GM23338 (cell line): ENCODE results near the gene PARD3. TPM values are rescaled to one million over a fixed set of nuclear protein-coding genes. Genes with fewer than 3 reads are reported as not detected.

ENCODE experiments used
- ATAC-seq: fragments of 200-7000 bp; cut with Tn5 transposase; 3 replicates; pipeline ENCODE4 v1.9.1; 2020
- DNase-seq: peaks from one replicate; pipeline ENCODE4 v3.0.0-alpha.2; 2015; ENCODE audit warnings: low spot score
- H2AFZ ChIP-seq: fragments of 200-600 bp; sonication (generic); 2 replicates; pipeline ENCODE4 v1.8.0; 2016; ENCODE audit warnings: antibody characterized with exemption, mild to moderate bottlenecking, moderate library complexity
- H3F3A ChIP-seq: fragments of 200-600 bp; sonication (generic); replicated peaks from 2 replicates; pipeline ENCODE4 v1.8.0; 2017; ENCODE audit warnings: antibody characterized with exemption, mixed run types, low read depth
- H3K27ac ChIP-seq: fragments of 200-600 bp; sonication (generic); 2 replicates; pipeline ENCODE4 v1.6.1; 2016; ENCODE audit warnings: low read depth
- H3K27me3 ChIP-seq: fragments of 200-600 bp; sonication (generic); 2 replicates; pipeline ENCODE4 v1.8.0; 2016; ENCODE audit warnings: mild to moderate bottlenecking, mixed run types, moderate library complexity; ENCODE audit not compliant: insufficient read depth
- H3K36me3 ChIP-seq: fragments of 200-600 bp; sonication (generic); 2 replicates; pipeline ENCODE4 v1.8.0; 2016; ENCODE audit warnings: mild to moderate bottlenecking; ENCODE audit not compliant: insufficient read depth
- H3K4me1 ChIP-seq: fragments of 200-600 bp; sonication (generic); 2 replicates; pipeline ENCODE4 v1.8.0; 2016; ENCODE audit warnings: mild to moderate bottlenecking, moderate library complexity; ENCODE audit not compliant: insufficient read depth
- H3K4me2 ChIP-seq: fragments of 200-600 bp; sonication (generic); 2 replicates; pipeline ENCODE4 v1.7.1; 2017; ENCODE audit warnings: mixed run types
- H3K4me3 ChIP-seq: fragments of 200-600 bp; sonication (generic); 2 replicates; pipeline ENCODE4 v1.6.1; 2016; ENCODE audit warnings: mixed run types
- H3K79me2 ChIP-seq: fragments of 200-600 bp; sonication (generic); replicated peaks from 2 replicates; pipeline ENCODE4 v1.8.0; 2017; ENCODE audit warnings: mild to moderate bottlenecking; ENCODE audit not compliant: insufficient read depth
- H3K9me2 ChIP-seq: fragments of 200-600 bp; sonication (generic); 2 replicates; pipeline ENCODE4 v1.8.0; 2017; ENCODE audit not compliant: insufficient read depth
- H4K20me1 ChIP-seq: fragments of 200-600 bp; sonication (generic); replicated peaks from 2 replicates; pipeline ENCODE4 v1.8.0; 2017; ENCODE audit warnings: mild to moderate bottlenecking; ENCODE audit not compliant: insufficient read depth
- H3K27ac Mint-ChIP-seq: 2 replicates; pipeline ENCODE4 v1.8.0; 2020; ENCODE audit warnings: inconsistent platforms, mild to moderate bottlenecking, moderate library complexity, mixed read lengths
- H3K27me3 Mint-ChIP-seq: 3 replicates; pipeline ENCODE4 v1.8.0; 2022; ENCODE audit warnings: low read depth, mild to moderate bottlenecking, moderate library complexity, mixed read lengths, inconsistent platforms; ENCODE audit not compliant: insufficient read depth, poor library complexity
- H3K36me3 Mint-ChIP-seq: 3 replicates; pipeline ENCODE4 v1.8.0; 2021; ENCODE audit warnings: low read depth, mild to moderate bottlenecking, inconsistent platforms, moderate library complexity, mixed read lengths
- H3K4me1 Mint-ChIP-seq: 3 replicates; pipeline ENCODE4 v1.8.0; 2020; ENCODE audit warnings: mild to moderate bottlenecking, inconsistent platforms, mixed read lengths
- H3K4me3 Mint-ChIP-seq: 3 replicates; pipeline ENCODE4 v1.8.0; 2021; ENCODE audit warnings: moderate library complexity, mild to moderate bottlenecking, inconsistent platforms, mixed read lengths
- H3K9me3 Mint-ChIP-seq: 3 replicates; pipeline ENCODE4 v1.8.0; 2020; ENCODE audit warnings: moderate library complexity, mild to moderate bottlenecking, inconsistent platforms, mixed read lengths
- CREB1 ChIP-seq: fragments of 250-450 bp; sonication (Bioruptor Pico); IDR thresholded peaks from 2 replicates; pipeline ENCODE4 v1.5.0; 2020; ENCODE audit warnings: low read depth, mild to moderate bottlenecking, moderate library complexity
- CTCF ChIP-seq, 2 experiments: fragments of 200-600 bp in 1 of 2; sonication (generic) in 1 of 2; conservative IDR thresholded peaks; 2 replicates each; pipeline versions ENCODE4 v1.5.1 to v1.6.1; 2016 to 2017; ENCODE audit warnings: antibody characterized with exemption in 2 of 2, low read depth in 2 of 2, mild to moderate bottlenecking in 2 of 2, moderate library complexity in 1 of 2
- ETS1 ChIP-seq: IDR thresholded peaks from 2 replicates; pipeline ENCODE4 v1.6.1; 2016; ENCODE audit warnings: antibody characterized with exemption
- EZH2phosphoT487 ChIP-seq: fragments of 200-600 bp; sonication (generic); IDR thresholded peaks from one replicate; pipeline ENCODE4 v1.8.1; 2018; ENCODE audit warnings: antibody characterized with exemption; ENCODE audit not compliant: unreplicated experiment
- NANOG ChIP-seq: IDR thresholded peaks from 2 replicates; pipeline ENCODE4 v1.6.1; 2016; ENCODE audit warnings: antibody characterized with exemption, borderline replicate concordance
- POLR2AphosphoS5 ChIP-seq: IDR thresholded peaks from 2 replicates; pipeline ENCODE4 v1.6.1; 2016; ENCODE audit warnings: antibody characterized with exemption, low read depth
- REST ChIP-seq: IDR thresholded peaks from one replicate; pipeline ENCODE4 v1.6.1; 2018; ENCODE audit warnings: antibody characterized with exemption; ENCODE audit not compliant: unreplicated experiment
- STAT1 ChIP-seq: IDR thresholded peaks from one replicate; pipeline ENCODE4 v1.6.1; 2016; ENCODE audit warnings: antibody characterized with exemption; ENCODE audit not compliant: unreplicated experiment
- ZNF114 ChIP-seq: fragments of 250-450 bp; sonication (Bioruptor Pico); IDR thresholded peaks from 2 replicates; pipeline ENCODE4 v1.5.0; 2020; ENCODE audit warnings: mild to moderate bottlenecking, moderate library complexity
- ZNF331 ChIP-seq: fragments of 250-450 bp; sonication (Bioruptor Pico); IDR thresholded peaks from 2 replicates; pipeline ENCODE4 v1.5.0; 2020; ENCODE audit warnings: low read depth, mild to moderate bottlenecking, moderate library complexity
- ZNF462 ChIP-seq: fragments of 250-450 bp; sonication (Bioruptor Pico); IDR thresholded peaks from 2 replicates; pipeline ENCODE4 v1.5.0; 2020; ENCODE audit warnings: mild to moderate bottlenecking, moderate library complexity
- polyA plus RNA-seq: library from polyadenylated mRNA; unstranded; fragments of >200 nt; fragmentation: Nextera tagmentation; extraction: Ambion mirVana; gene quantifications from 2 replicates; pipeline ENCODE4 v1.2.1, GENCODE V29; 2016
- total RNA-seq: library from RNA; depleted of rRNA; stranded (reverse); fragments of >200 nt; shearing (Covaris generic); gene quantifications from 2 replicates; pipeline ENCODE4 v1.2.3, GENCODE V29; 2014

The PARD3 gene
- total and polyA plus RNA-seq, 2 experiments from 2014 or later = 30.2 to 51.4 TPM

- TF ChIP-seq REST (no peak), POLR2AphosphoS5 (no peak), ZNF114 (CRISPR knock-in tag) (no peak), STAT1 (no peak), NANOG (no peak), EZH2phosphoT487 (no peak), ZNF331 (CRISPR knock-in tag) (no peak), CTCF (conservative IDR thresholded peaks at IDR 0.05; ENCODE audit: low read depth in 2 of 2) (no peak), CREB1 (CRISPR knock-in tag) (no peak), ETS1 (no peak)
Observed at GRCh38 chr10:34327184-34327583, 487.9 kb downstream of the PARD3 start (continued).

- H3K4me1 Mint-ChIP-seq = peaks cover 29% of the 10 kb centered on the region
- H3K9me3 Mint-ChIP-seq = no peaks in the 10 kb centered on the region
- no peaks in the 10 kb centered on the region for H3K9me2 ChIP-seq
- no peak overlapping the region for H3K4me3 Mint-ChIP-seq
- ATAC-seq = no peak
- H3K36me3 ChIP-seq = no peaks in the 10 kb centered on the region
- H3K27ac ChIP-seq = no peak overlapping the region
- peaks cover 4% of the 10 kb centered on the region; the same call in 1 of the 3 replicates for H3K36me3 Mint-ChIP-seq
- no peak for DNase-seq
- no peak overlapping the region for H2AFZ ChIP-seq
- H3F3A ChIP-seq = no peaks in the 10 kb centered on the region
- peaks cover 7% of the 10 kb centered on the region for H3K27me3 Mint-ChIP-seq
- no peaks in the 10 kb centered on the region for H3K79me2 ChIP-seq
- no peak overlapping the region for H3K4me3 ChIP-seq
- no peaks in the 10 kb centered on the region for H3K27me3 ChIP-seq
- no peaks in the 10 kb centered on the region for H4K20me1 ChIP-seq
- 0 out of 2 replicates have a peak overlapping the region, but pooled peaks have one; percentile 5 for H3K27ac Mint-ChIP-seq
- H3K4me2 ChIP-seq = no peak overlapping the region
- H3K4me1 ChIP-seq = peaks cover 17% of the 10 kb centered on the region
- TF ChIP-seq NANOG (no peak), POLR2AphosphoS5 (no peak), ETS1 (no peak), ZNF462 (CRISPR knock-in tag) (no peak)
Observed at GRCh38 chr10:34323192-34323591, 491.9 kb downstream of the PARD3 start.
